ENCODE measurements around the gene RAB27A. TPM values are rescaled to one million over a fixed set of nuclear protein-coding genes. Genes with fewer than 3 reads are reported as not detected.
A peak's percentile ranks its signal among the peaks of the same experiment; 100 is the strongest.
"Not testable (repeated sequence)": the region's sequence is repeated elsewhere in the genome, so short reads cannot be mapped to it uniquely, and the experiment has no call there.

Gene RAB27A
- total and polyA plus RNA-seq, 2 donors (not counting 1 experiment from before 2014, with no cell fraction given): 14.4 to 47.4 TPM

DNA sequence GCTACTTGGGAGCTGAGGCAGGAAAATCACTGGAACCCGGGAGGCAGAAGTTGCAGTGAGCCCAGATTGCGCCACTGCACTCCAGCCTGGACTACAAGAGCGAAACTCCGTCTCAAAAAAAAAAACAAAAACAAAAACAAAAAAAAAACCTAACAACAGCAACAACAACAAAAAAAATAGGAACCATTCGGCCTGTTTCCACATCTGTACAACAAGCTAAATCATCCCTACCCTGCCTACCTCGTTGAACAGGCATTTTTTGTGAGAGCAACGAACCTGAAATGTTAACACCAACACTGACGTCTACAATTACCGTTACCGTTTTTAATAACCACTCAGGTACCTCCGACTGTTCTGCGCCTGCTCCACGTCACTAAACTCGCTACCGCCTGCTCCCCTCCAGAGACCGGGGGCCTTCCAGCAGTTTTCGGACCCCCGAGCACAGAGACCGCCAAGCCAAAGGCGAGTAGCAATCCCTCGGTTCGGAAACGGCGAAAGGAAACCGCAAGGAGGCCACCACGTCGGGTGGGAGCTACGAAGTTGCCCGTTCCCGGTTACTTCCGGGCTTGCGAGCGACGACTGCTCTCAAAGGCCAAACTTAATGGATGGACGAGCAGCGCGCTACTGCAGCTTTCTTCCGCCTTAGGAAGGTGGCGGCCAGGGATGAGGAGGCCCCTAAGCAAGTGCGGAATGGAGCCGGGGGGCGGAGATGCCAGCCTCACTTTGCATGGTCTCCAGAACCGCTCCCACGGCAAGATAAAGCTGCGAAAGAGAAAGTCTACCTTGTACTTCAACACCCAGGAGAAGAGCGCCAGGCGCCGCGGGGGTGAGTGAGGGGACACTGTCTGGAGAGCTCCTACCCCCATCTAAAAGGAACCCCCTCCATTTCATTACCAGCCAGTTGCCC is 29.2 kb upstream of the RAB27A start, which contains the start of the genes PIGB and PIGBOS1:
Gene PIGB, plus strand, starts transcription at position 635 of the 907 bp plus-strand sequence. Its CDS starts 29 bp downstream, at position 664.
Gene PIGBOS1, minus strand, starts transcription at position 536 of the 907 bp plus-strand sequence. CDS start 1,331 bp downstream, outside the sequence.
- Histone ChIP-seq H3K36me3 (ENCODE audit: control insufficient read depth, insufficient read depth, low read length) (no peaks in the 10 kb centered on the region), H3K4me3 (replicated peaks in 1 of 4; ENCODE audit: control extremely low read depth in 1 of 4, insufficient read depth in 1 of 4, low read depth in 3 of 4, low read length in 4 of 4) (peak within 1 kb of the TSS; percentile 65 to 98 (median 80)), H3K27ac (ENCODE audit: insufficient read depth, low read length) (peak within 1 kb of the TSS; percentile 92), H4K20me1 (ENCODE audit: control insufficient read depth, extremely low read depth, insufficient read depth, low read length) (no peaks in the 10 kb centered on the region), H3K9me3 (ENCODE audit: control insufficient read depth, insufficient read depth, low read depth, low read length) (no peaks in the 10 kb centered on the region), H3K9ac (ENCODE audit: insufficient read depth, low read length) (peak within 1 kb of the TSS; percentile 84), H3K79me2 (ENCODE audit: control insufficient read depth, insufficient read depth, low read length) (peaks cover 9% of the 10 kb centered on the region), H3K27me3 (ENCODE audit: control insufficient read depth, insufficient read depth, low read length) (no peaks in the 10 kb centered on the region), H3K4me2 (ENCODE audit: extremely low read depth, insufficient read depth, low read length) (peak within 1 kb of the TSS; percentile 94), H2AFZ (ENCODE audit: low read length) (peak within 1 kb of the TSS; percentile 65), H3K4me1 (ENCODE audit: control insufficient read depth, extremely low read depth, insufficient read depth, low read length) (peaks cover 4% of the 10 kb centered on the region)
- peak; percentile 90 to 93 for DNase-seq (ENCODE audit: low read depth in 2 of 2)
- TF ChIP-seq, protein P1, sequence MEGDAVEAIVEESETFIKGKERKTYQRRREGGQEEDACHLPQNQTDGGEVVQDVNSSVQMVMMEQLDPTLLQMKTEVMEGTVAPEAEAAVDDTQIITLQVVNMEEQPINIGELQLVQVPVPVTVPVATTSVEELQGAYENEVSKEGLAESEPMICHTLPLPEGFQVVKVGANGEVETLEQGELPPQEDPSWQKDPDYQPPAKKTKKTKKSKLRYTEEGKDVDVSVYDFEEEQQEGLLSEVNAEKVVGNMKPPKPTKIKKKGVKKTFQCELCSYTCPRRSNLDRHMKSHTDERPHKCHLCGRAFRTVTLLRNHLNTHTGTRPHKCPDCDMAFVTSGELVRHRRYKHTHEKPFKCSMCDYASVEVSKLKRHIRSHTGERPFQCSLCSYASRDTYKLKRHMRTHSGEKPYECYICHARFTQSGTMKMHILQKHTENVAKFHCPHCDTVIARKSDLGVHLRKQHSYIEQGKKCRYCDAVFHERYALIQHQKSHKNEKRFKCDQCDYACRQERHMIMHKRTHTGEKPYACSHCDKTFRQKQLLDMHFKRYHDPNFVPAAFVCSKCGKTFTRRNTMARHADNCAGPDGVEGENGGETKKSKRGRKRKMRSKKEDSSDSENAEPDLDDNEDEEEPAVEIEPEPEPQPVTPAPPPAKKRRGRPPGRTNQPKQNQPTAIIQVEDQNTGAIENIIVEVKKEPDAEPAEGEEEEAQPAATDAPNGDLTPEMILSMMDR (conservative IDR thresholded peaks at IDR 0.05 in 1 of 2, IDR thresholded peaks at IDR 0.05 in 1 of 2; ENCODE audit: low read depth in 1 of 2, low read length in 2 of 2): peak in 1 of 2 donors; percentile 8
- TF ChIP-seq EZH2 (IDR thresholded peaks at IDR 0.05; ENCODE audit: low read length, missing control alignments): no peak

DNA sequence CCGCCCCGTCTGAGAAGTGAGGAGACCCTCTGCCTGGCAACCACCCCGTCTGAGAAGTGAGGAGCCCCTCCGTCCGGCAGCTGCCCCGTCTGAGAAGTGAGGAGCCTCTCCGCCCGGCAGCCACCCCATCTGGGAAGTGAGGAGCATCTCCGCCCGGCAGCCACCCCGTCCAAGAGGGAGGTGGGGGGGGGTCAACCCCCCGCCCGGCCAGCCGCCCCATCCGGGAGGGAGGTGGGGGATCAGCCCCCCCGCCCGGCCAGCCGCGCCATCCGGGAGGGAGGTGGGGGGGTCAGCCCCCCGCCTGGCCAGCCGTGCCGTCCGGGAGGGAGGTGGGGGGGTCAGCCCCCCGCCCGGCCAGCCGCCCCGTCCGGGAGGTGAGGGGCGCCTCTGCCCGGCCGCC is 13.2 kb upstream of the RAB27A start:
- not testable (repeated sequence) for H3K9ac ChIP-seq (ENCODE audit: insufficient read depth, low read length); H3K4me3 ChIP-seq (replicated peaks in 1 of 4; ENCODE audit: control extremely low read depth in 1 of 4, insufficient read depth in 1 of 4, low read depth in 3 of 4, low read length in 4 of 4); DNase-seq (ENCODE audit: low read depth in 2 of 2); H3K9me3 ChIP-seq (ENCODE audit: control insufficient read depth, insufficient read depth, low read depth, low read length); H3K4me2 ChIP-seq (ENCODE audit: extremely low read depth, insufficient read depth, low read length); H3K4me1 ChIP-seq (ENCODE audit: control insufficient read depth, extremely low read depth, insufficient read depth, low read length); H2AFZ ChIP-seq (ENCODE audit: low read length); H3K79me2 ChIP-seq (ENCODE audit: control insufficient read depth, insufficient read depth, low read length); H3K36me3 ChIP-seq (ENCODE audit: control insufficient read depth, insufficient read depth, low read length); H3K27me3 ChIP-seq (ENCODE audit: control insufficient read depth, insufficient read depth, low read length); H4K20me1 ChIP-seq (ENCODE audit: control insufficient read depth, extremely low read depth, insufficient read depth, low read length); H3K27ac ChIP-seq (ENCODE audit: insufficient read depth, low read length)

DNA sequence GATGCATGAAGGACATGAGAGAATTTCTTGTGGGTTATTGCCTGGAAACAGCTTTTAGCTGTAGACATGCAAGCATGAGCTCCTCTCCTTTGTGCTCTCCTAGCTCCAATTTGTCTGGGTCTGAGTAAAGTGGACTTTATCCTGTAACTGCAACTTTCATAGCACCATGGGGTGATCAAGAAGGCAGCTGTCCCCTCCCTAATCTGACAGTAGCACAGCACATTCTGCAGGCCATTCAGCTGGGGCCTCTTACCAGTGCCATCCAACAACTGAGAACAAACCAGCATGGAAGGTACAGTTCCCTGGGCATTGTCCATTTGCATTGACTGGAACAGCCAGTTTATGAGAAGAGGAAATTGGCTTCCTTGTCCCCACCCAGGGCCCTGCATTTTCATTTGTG is 7.7 kb upstream of the RAB27A start:
- Histone ChIP-seq H3K27ac (ENCODE audit: insufficient read depth, low read length) (no peak overlapping the region), H3K27me3 (ENCODE audit: control insufficient read depth, insufficient read depth, low read length) (no peaks in the 10 kb centered on the region), H4K20me1 (ENCODE audit: control insufficient read depth, extremely low read depth, insufficient read depth, low read length) (no peaks in the 10 kb centered on the region), H2AFZ (ENCODE audit: low read length) (no peak overlapping the region), H3K9me3 (ENCODE audit: control insufficient read depth, insufficient read depth, low read depth, low read length) (no peaks in the 10 kb centered on the region), H3K4me2 (ENCODE audit: extremely low read depth, insufficient read depth, low read length) (no peak overlapping the region), H3K4me1 (ENCODE audit: control insufficient read depth, extremely low read depth, insufficient read depth, low read length) (no peaks in the 10 kb centered on the region), H3K9ac (ENCODE audit: insufficient read depth, low read length) (no peak overlapping the region), H3K36me3 (ENCODE audit: control insufficient read depth, insufficient read depth, low read length) (no peaks in the 10 kb centered on the region), H3K4me3 (replicated peaks in 1 of 4; ENCODE audit: control extremely low read depth in 1 of 4, insufficient read depth in 1 of 4, low read depth in 3 of 4, low read length in 4 of 4) (no peak overlapping the region), H3K79me2 (ENCODE audit: control insufficient read depth, insufficient read depth, low read length) (no peaks in the 10 kb centered on the region)
- no peak for TF ChIP-seq EZH2 (IDR thresholded peaks at IDR 0.05; ENCODE audit: low read length, missing control alignments)
- TF ChIP-seq, protein P1 (conservative IDR thresholded peaks at IDR 0.05 in 1 of 2, IDR thresholded peaks at IDR 0.05 in 1 of 2; ENCODE audit: low read depth in 1 of 2, low read length in 2 of 2): no peak
- DNase-seq (ENCODE audit: low read depth in 2 of 2): no peak

Measured in fibroblast of lung (primary cell).